ENCODE data around the gene LCN1. TPM values are rescaled to one million over a fixed set of nuclear protein-coding genes. Genes with fewer than 3 reads are reported as not detected.

The LCN1 gene
- polyA plus RNA-seq, 1 donor from 2014 or later, result not detected

DNA sequence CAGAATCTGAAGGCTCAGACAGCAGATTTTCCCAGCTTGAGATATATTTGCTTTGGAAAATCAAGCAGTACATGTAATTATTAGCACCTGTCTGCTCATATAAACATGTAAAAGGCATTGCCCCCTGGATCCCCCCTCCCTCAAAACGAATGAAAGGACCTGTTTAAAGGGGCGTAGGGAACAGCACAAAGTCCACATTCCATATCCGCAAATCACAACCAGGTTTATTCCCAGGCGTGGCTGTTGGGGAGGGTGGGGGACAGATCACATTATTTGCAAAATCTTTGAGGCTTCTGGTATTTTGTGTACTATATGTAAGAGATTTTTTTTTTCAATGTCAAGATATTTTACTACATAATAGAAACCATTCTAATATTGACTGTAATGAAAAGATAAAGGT is 29.5 kb upstream of the LCN1 start:
- Histone ChIP-seq H3K4me3 (ENCODE audit: low read length) (no peak overlapping the region), H3K4me2 (ENCODE audit: low read length) (no peak overlapping the region), H4K20me1 (ENCODE audit: insufficient read depth) (no peaks in the 10 kb centered on the region), H3K36me3 (ENCODE audit: insufficient read depth, low read length) (no peaks in the 10 kb centered on the region), H3K27ac (ENCODE audit: low read length) (no peak overlapping the region), H3K9me3 (ENCODE audit: low read length) (no peaks in the 10 kb centered on the region), H3K9me2 (ENCODE audit: insufficient read depth, low read length) (no peaks in the 10 kb centered on the region), H3F3A (ENCODE audit: insufficient read depth, low read length, poor library complexity, severe bottlenecking) (no peaks in the 10 kb centered on the region), H3K79me2 (replicated peaks; ENCODE audit: insufficient read depth, low read length) (no peaks in the 10 kb centered on the region), H3K27me3 (ENCODE audit: insufficient read depth, low read depth, low read length) (no peaks in the 10 kb centered on the region), H2AFZ (ENCODE audit: low read depth, low read length) (no peak overlapping the region), H3K9ac (ENCODE audit: low read length) (no peak overlapping the region)
- TF ChIP-seq SMC3 (conservative IDR thresholded peaks at IDR 0.05; ENCODE audit: poor library complexity) (no peak), EP300 (conservative IDR thresholded peaks at IDR 0.05; ENCODE audit: poor library complexity, severe bottlenecking) (no peak), CTCF (IDR thresholded peaks at IDR 0.05; ENCODE audit: poor library complexity, severe bottlenecking) (no peak), TAF1 (IDR thresholded peaks at IDR 0.05; ENCODE audit: low read depth) (no peak), POLR2AphosphoS5 (IDR thresholded peaks at IDR 0.05) (no peak), RAD21 (conservative IDR thresholded peaks at IDR 0.05) (no peak), MXI1 (conservative IDR thresholded peaks at IDR 0.05; ENCODE audit: poor library complexity, severe bottlenecking) (no peak), EZH2 (IDR thresholded peaks at IDR 0.05; ENCODE audit: borderline replicate concordance, insufficient read depth, low read length, poor library complexity, severe bottlenecking) (no peak)
- TF ChIP-seq, protein P1, sequence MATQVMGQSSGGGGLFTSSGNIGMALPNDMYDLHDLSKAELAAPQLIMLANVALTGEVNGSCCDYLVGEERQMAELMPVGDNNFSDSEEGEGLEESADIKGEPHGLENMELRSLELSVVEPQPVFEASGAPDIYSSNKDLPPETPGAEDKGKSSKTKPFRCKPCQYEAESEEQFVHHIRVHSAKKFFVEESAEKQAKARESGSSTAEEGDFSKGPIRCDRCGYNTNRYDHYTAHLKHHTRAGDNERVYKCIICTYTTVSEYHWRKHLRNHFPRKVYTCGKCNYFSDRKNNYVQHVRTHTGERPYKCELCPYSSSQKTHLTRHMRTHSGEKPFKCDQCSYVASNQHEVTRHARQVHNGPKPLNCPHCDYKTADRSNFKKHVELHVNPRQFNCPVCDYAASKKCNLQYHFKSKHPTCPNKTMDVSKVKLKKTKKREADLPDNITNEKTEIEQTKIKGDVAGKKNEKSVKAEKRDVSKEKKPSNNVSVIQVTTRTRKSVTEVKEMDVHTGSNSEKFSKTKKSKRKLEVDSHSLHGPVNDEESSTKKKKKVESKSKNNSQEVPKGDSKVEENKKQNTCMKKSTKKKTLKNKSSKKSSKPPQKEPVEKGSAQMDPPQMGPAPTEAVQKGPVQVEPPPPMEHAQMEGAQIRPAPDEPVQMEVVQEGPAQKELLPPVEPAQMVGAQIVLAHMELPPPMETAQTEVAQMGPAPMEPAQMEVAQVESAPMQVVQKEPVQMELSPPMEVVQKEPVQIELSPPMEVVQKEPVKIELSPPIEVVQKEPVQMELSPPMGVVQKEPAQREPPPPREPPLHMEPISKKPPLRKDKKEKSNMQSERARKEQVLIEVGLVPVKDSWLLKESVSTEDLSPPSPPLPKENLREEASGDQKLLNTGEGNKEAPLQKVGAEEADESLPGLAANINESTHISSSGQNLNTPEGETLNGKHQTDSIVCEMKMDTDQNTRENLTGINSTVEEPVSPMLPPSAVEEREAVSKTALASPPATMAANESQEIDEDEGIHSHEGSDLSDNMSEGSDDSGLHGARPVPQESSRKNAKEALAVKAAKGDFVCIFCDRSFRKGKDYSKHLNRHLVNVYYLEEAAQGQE (IDR thresholded peaks at IDR 0.05; ENCODE audit: borderline replicate concordance), result no peak

GRCh38 chr9:135492886-135493669 is 28.2 kb upstream of the LCN1 start:
- no peaks in the 10 kb centered on the region for H4K20me1 ChIP-seq (ENCODE audit: insufficient read depth)
- H3K27me3 ChIP-seq (ENCODE audit: insufficient read depth, low read depth, low read length), result no peaks in the 10 kb centered on the region
- no peak overlapping the region for H3K27ac ChIP-seq (ENCODE audit: low read length)
- H3K4me3 ChIP-seq (ENCODE audit: low read length), result no peak overlapping the region
- no peak overlapping the region for H2AFZ ChIP-seq (ENCODE audit: low read depth, low read length)
- H3K79me2 ChIP-seq (replicated peaks; ENCODE audit: insufficient read depth, low read length), result no peaks in the 10 kb centered on the region
- no peaks in the 10 kb centered on the region for H3K9me3 ChIP-seq (ENCODE audit: low read length)
- no peaks in the 10 kb centered on the region for H3K9me2 ChIP-seq (ENCODE audit: insufficient read depth, low read length)
- H3K9ac ChIP-seq (ENCODE audit: low read length), result no peak overlapping the region
- no peaks in the 10 kb centered on the region for H3K36me3 ChIP-seq (ENCODE audit: insufficient read depth, low read length)
- H3F3A ChIP-seq (ENCODE audit: insufficient read depth, low read length, poor library complexity, severe bottlenecking), result no peaks in the 10 kb centered on the region
- H3K4me2 ChIP-seq (ENCODE audit: low read length), result no peak overlapping the region
- no peak for TF ChIP-seq SMC3 (conservative IDR thresholded peaks at IDR 0.05; ENCODE audit: poor library complexity)
- TF ChIP-seq RAD21 (conservative IDR thresholded peaks at IDR 0.05), result no peak
- TF ChIP-seq CTCF (IDR thresholded peaks at IDR 0.05; ENCODE audit: poor library complexity, severe bottlenecking), result no peak
- TF ChIP-seq EP300 (conservative IDR thresholded peaks at IDR 0.05; ENCODE audit: poor library complexity, severe bottlenecking), result no peak
- TF ChIP-seq POLR2AphosphoS5 (IDR thresholded peaks at IDR 0.05), result no peak
- TF ChIP-seq, protein P1 (IDR thresholded peaks at IDR 0.05; ENCODE audit: borderline replicate concordance), result no peak
- no peak for TF ChIP-seq EZH2 (IDR thresholded peaks at IDR 0.05; ENCODE audit: borderline replicate concordance, insufficient read depth, low read length, poor library complexity, severe bottlenecking)

Measured in neural cell (in vitro differentiated cells).